Sigmoid colon (tissue), 7 donors: ENCODE results near the gene STOML1. TPM values are rescaled to one million over a fixed set of nuclear protein-coding genes. Genes with fewer than 3 reads are reported as not detected.
A peak's percentile ranks its signal among the peaks of the same experiment; 100 is the strongest.
"Not testable (repeated sequence)": the region's sequence is repeated elsewhere in the genome, so short reads cannot be mapped to it uniquely, and the experiment has no call there.

ENCODE experiments used
- DNase-seq: peaks from one replicate; pipeline ENCODE4 v3.0.0-alpha.2; 2019
- H3K27ac ChIP-seq, 4 donors: fragments of 200-600 bp; sonication (generic); one replicate each; pipeline ENCODE4 v1.5.1; 2016 to 2019; ENCODE audit warnings: mild to moderate bottlenecking in 1 of 4
- H3K27me3 ChIP-seq, 3 donors: fragments of 200-600 bp; sonication (generic); one replicate each; pipeline ENCODE4 v1.5.1; 2019; ENCODE audit warnings: mild to moderate bottlenecking in 1 of 3
- H3K36me3 ChIP-seq, 4 donors: fragments of 200-600 bp; sonication (generic); one replicate each; pipeline ENCODE4 v1.5.1; 2016 to 2019
- H3K4me1 ChIP-seq, 4 donors: fragments of 200-600 bp; sonication (generic); one replicate each; pipeline ENCODE4 v1.5.1; 2017 to 2019
- H3K4me3 ChIP-seq, 4 donors: fragments of 200-600 bp; sonication (generic); one replicate each; pipeline ENCODE4 v1.5.1; 2017 to 2019; ENCODE audit warnings: mild to moderate bottlenecking in 2 of 4, moderate library complexity in 1 of 4
- H3K9me3 ChIP-seq, 4 donors: fragments of 200-600 bp in 3 of 4; sonication (generic) in 3 of 4; one replicate each; pipeline versions ENCODE4 v1.5.1 to v1.6.1; 2013 to 2019
- EP300 ChIP-seq, 4 donors: sonication (generic); formaldehyde crosslinking; IDR thresholded peaks; one replicate each; pipeline ENCODE4 v1.6.1; 2017; ENCODE audit warnings: antibody characterized with exemption in 4 of 4
- POLR2A ChIP-seq, 2 donors: fragments of 450-650 bp; IDR thresholded peaks; one replicate each; pipeline ENCODE4 v1.6.1; 2016; ENCODE audit warnings: antibody characterized with exemption in 2 of 2, mild to moderate bottlenecking in 2 of 2, moderate library complexity in 2 of 2
- POLR2AphosphoS5 ChIP-seq, 4 donors: sonication (generic); formaldehyde crosslinking; IDR thresholded peaks; one replicate each; pipeline ENCODE4 v1.6.1; 2017; ENCODE audit warnings: antibody characterized with exemption in 4 of 4
- WGBS, 2 donors: extraction: QIAGEN DNeasy Blood & Tissue Kit; methylation state at CpG; one replicate each; pipeline ENCODE4 v1.1.7; 2013; 5-methylcytosine and 5-hydroxymethylcytosine counted together
- intact Hi-C: fragments of 100-400 bp; cut with DNase I; formaldehyde crosslinking; loops from one replicate; pipeline ENCODE4 v1.15.1; 2023
- polyA plus RNA-seq, 3 donors: library from polyadenylated mRNA; stranded (reverse); fragments of 200-250 nt; gene quantifications; one replicate each; pipeline ENCODE4 v1.2.3, GENCODE V29; 2013
- total RNA-seq, 4 donors: library from RNA; depleted of rRNA; stranded (reverse); fragments of >200 nt; gene quantifications; one replicate each; pipeline ENCODE4 v1.1.0, GENCODE V29; 2016
- TF ChIP-seq, protein P1 (sequence below), 4 experiments: fragments of 450-650 bp in 3 of 4; fragments of 200-600 bp in 1 of 4; IDR thresholded peaks; one replicate each; pipeline ENCODE4 v1.5.1; 2016 to 2019; ENCODE audit warnings: antibody characterized with exemption in 4 of 4, mild to moderate bottlenecking in 3 of 4, moderate library complexity in 2 of 4
- donor health status: healthy with polysubstance abuse.
- donor health status: Bipolar disorder and iron deficiency.
- donor health status: healthy.

The STOML1 gene
- total and polyA plus RNA-seq, 7 donors, result 3.5 to 18.5 (median 13.2) TPM

DNA sequence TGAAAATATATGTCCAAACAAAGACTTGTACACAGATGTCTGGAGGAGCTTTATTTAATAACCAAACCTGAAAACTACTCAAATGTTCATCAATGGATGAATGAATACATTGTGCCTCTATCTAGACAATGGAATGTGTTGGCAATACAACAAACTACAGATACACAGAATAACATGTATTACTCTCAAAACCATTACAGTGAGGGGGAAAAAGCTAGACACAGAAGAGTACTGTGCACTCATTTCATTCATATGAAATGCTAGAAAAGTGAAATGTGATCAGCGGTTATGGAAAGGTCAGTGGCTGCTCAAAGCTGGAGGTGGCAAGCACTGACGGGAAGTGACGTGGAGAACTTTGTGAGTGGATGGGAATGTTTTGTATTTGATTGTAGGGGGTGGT is 13.2 kb downstream of the STOML1 start:
- H3K27ac ChIP-seq, result no peak overlapping the region
- no peaks in the 10 kb centered on the region for H3K9me3 ChIP-seq
- H3K4me1 ChIP-seq, result peaks cover 0 to 28% (median 26%) of the 10 kb centered on the region in 4 donors
- H3K36me3 ChIP-seq, result no peaks in the 10 kb centered on the region
- intact Hi-C loops, result loop anchor here (10.0 kb wide), 1 partner anchor 156 kb away; the partner anchor contains the start of gene ISLR2
- no peaks in the 10 kb centered on the region for H3K27me3 ChIP-seq
- no peak for DNase-seq
- WGBS, 2 donors, result 91 to 94% methylated on average over 3 of the region's 3 CpGs
- no peak for TF ChIP-seq POLR2AphosphoS5 (IDR thresholded peaks at IDR 0.05)
- no peak for TF ChIP-seq EP300 (IDR thresholded peaks at IDR 0.05)
- TF ChIP-seq, protein P1, sequence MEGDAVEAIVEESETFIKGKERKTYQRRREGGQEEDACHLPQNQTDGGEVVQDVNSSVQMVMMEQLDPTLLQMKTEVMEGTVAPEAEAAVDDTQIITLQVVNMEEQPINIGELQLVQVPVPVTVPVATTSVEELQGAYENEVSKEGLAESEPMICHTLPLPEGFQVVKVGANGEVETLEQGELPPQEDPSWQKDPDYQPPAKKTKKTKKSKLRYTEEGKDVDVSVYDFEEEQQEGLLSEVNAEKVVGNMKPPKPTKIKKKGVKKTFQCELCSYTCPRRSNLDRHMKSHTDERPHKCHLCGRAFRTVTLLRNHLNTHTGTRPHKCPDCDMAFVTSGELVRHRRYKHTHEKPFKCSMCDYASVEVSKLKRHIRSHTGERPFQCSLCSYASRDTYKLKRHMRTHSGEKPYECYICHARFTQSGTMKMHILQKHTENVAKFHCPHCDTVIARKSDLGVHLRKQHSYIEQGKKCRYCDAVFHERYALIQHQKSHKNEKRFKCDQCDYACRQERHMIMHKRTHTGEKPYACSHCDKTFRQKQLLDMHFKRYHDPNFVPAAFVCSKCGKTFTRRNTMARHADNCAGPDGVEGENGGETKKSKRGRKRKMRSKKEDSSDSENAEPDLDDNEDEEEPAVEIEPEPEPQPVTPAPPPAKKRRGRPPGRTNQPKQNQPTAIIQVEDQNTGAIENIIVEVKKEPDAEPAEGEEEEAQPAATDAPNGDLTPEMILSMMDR (IDR thresholded peaks at IDR 0.05), result no peak
- TF ChIP-seq POLR2A (IDR thresholded peaks at IDR 0.05), result no peak
- no peak overlapping the region for H3K4me3 ChIP-seq

DNA sequence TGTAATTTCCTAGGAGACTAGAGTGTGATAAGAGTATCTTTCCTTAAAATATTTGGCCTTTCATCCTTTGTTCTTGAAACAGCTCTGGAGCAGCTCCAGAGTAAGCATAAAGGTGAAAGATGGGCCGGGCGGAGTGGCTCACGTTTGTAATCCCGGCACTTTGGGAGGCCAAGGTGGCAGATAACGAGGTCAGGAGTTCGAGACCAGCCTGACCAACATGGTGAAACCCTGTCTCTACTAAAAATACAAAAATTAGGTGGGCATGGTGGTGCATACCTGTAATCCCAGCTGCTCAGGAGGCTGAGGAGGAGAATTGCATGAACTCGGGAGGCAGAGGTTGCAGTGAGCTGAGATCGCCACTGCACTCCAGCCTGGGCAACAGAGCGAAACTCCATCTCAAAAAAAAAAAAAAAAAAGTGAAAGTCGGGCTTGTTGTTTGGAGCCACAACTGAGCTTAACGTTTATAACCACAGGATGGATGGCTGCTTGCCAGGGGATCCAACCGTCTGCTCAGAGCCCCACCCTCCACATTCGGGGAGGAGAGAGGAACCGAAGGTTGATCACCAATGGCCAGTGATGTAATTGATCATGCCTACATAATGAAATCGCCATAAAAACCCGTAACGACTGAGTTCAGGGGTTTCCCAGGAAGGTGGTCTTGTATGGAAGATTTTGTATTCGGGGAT is 16.5 kb downstream of the STOML1 start:
- H3K9me3 ChIP-seq, H3K27me3 ChIP-seq, H3K36me3 ChIP-seq, H3K4me3 ChIP-seq, H3K27ac ChIP-seq: not testable (repeated sequence)
- WGBS, 2 donors, result 7 to 35% methylated on average over 18 of the region's 18 CpGs
- peak; percentile 66 for DNase-seq
- intact Hi-C loops, result loop anchor here (10.0 kb wide), 1 partner anchor 159 kb away; the partner anchor contains the start of gene ISLR2
- H3K4me1 ChIP-seq, result peaks cover 0 to 11% (median 10%) of the 10 kb centered on the region in 4 donors

- Histone ChIP-seq H3K4me3 (peak overlapping the region in 2 of 4 donors; percentile 24 to 32), H3K4me1 (peaks cover 0 to 11% (median 10%) of the 10 kb centered on the region in 4 donors)
- not testable (repeated sequence) for H3K27me3 ChIP-seq, H3K27ac ChIP-seq, H3K9me3 ChIP-seq, H3K36me3 ChIP-seq
- intact Hi-C loops, result loop anchor here (1.0 to 10.0 kb wide), 3 partner anchors 64 to 349 kb away; partner anchors contain the start of gene ISLR2
- DNase-seq, result peak; percentile 57
- 88 to 93% methylated on average over 39 of the region's 39 CpGs for WGBS, 2 donors
These were observed 18.4 kb downstream of the STOML1 start for GRCh38 chr15:73973683-73974200.

DNA sequence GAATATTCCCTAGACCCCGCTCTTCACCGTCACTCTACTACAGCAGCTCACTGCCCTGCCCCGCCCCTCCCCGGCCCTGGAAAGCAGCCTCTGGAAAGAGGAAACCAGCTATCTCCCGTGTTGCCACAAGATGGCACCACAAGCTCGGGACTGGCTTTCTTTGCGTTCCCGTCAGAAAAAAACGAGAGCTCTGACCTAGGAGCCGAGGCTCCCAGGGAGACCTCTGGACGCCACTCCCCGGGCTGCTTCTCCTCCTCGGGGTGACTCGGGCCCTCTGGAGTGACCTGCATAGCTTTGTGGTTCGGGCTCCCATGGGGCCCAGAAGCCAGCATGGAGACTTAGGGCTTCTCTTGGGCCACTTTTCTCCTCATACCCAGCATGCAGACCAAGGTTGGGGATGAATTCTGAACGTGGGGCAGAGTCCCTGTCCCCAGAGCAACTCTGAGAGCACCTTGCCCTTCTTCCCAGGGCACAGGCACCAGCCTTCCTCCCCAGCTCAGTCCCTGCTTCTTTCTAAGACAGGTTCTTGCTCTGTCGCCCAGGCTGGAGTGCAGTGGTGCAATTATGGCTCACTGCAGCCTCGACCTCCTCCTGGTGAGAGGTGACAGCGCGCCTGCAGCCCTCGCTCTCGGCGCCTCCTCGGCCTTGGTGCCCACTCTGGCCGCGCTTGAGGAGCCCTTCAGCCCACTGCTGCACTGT is 19.0 kb downstream of the STOML1 start:
- peak overlapping the region in 3 of 4 donors; percentile 21 to 32 (median 24) for H3K4me3 ChIP-seq
- no peak for TF ChIP-seq POLR2AphosphoS5 (IDR thresholded peaks at IDR 0.05)
- TF ChIP-seq, protein P1 (IDR thresholded peaks at IDR 0.05), result peak; percentile 85 to 88 (median 88)
- H3K9me3 ChIP-seq, result no peaks in the 10 kb centered on the region
- H3K27me3 ChIP-seq, result no peaks in the 10 kb centered on the region
- WGBS, 2 donors, result 26 to 32% methylated on average over 26 of the region's 26 CpGs
- H3K27ac ChIP-seq, result no peak overlapping the region
- peaks cover 0 to 11% (median 10%) of the 10 kb centered on the region in 4 donors for H3K4me1 ChIP-seq
- intact Hi-C loops, result loop anchor here (1.0 to 10.0 kb wide), 3 partner anchors 64 to 349 kb away; partner anchors contain the start of gene ISLR2
- no peaks in the 10 kb centered on the region for H3K36me3 ChIP-seq
- peak; percentile 92 for DNase-seq

GRCh38 chr15:73969151-73969759 is 22.8 kb downstream of the STOML1 start:
- peak; percentile 41 for DNase-seq
- H3K9me3 ChIP-seq, result no peaks in the 10 kb centered on the region
- H3K27ac ChIP-seq, result no peak overlapping the region
- no peaks in the 10 kb centered on the region for H3K36me3 ChIP-seq
- TF ChIP-seq EP300 (IDR thresholded peaks at IDR 0.05) (no peak), POLR2A (IDR thresholded peaks at IDR 0.05) (no peak), POLR2AphosphoS5 (IDR thresholded peaks at IDR 0.05) (no peak)
- TF ChIP-seq, protein P1 (IDR thresholded peaks at IDR 0.05), result no peak
- H3K4me1 ChIP-seq, result peaks cover 0 to 19% (median 16%) of the 10 kb centered on the region in 4 donors
- WGBS, 2 donors, result 90% methylated on average over 6 of the region's 6 CpGs
- intact Hi-C loops, result no loop called here
- H3K27me3 ChIP-seq, result no peaks in the 10 kb centered on the region
- no peak overlapping the region for H3K4me3 ChIP-seq
